K562 (cell line): ENCODE data around the gene PDE3A. TPM values are rescaled to one million over a fixed set of nuclear protein-coding genes. Genes with fewer than 3 reads are reported as not detected.

ENCODE experiments used
- ATAC-seq: fragments of 200-7000 bp; cut with Tn5 transposase; 3 replicates; pipeline ENCODE4 v1.9.1; 2020; ENCODE audit warnings: moderate library complexity
- BruUV-seq: library from RNA; stranded (reverse); fragments of 400-500 nt; replicated peaks from 2 replicates; lab custom pipeline; 2021; lab: Mats Ljungman, UMichigan
- CTCF ChIA-PET: fragments of 300-600 bp; formaldehyde crosslinking; extraction: SDS; loops from one replicate; lab custom pipeline; 2021; ENCODE audit warnings: low intra/inter-chr PET ratio; lab: Yijun Ruan, JAX
- POLR2A ChIA-PET: fragments of 300-600, 350-650 bp; sonication (Branson Sonifier 250); formaldehyde crosslinking; extraction: SDS; loops from one replicate; lab custom pipeline; 2021; ENCODE audit warnings: antibody characterized with exemption, inconsistent platforms; lab: Yijun Ruan, JAX
- DNase-seq, 4 experiments: peaks; one replicate each; pipeline versions ENCODE4 v3.0.0 to v3.0.0-alpha.2; 2011 to 2018; ENCODE audit warnings: low spot score in 3 of 4, mixed read lengths in 3 of 4; ENCODE audit errors: extremely low read depth in 1 of 4
- FAIRE-seq: peaks from 2 replicates; lab custom pipeline; 2011; peaks lifted over from hg19 to GRCh38; lab: Jason Lieb, UNC
- H2AFZ ChIP-seq: 2 replicates; pipeline ENCODE4 v1.6.0; 2011; ENCODE audit warnings: low read depth, low read length, control low read depth, inconsistent platforms
- H3K27ac ChIP-seq: fragments of 200-600 bp; 3 replicates; pipeline ENCODE4 v1.8.0; 2011; ENCODE audit warnings: low read depth, mild to moderate bottlenecking, control low read depth, inconsistent platforms, low read length, moderate library complexity, mixed read lengths; ENCODE audit errors: extremely low read depth
- H3K27me3 ChIP-seq, 2 experiments: fragments of 300-600 bp in 1 of 2; 2 replicates in 1 of 2; 3 replicates in 1 of 2; pipeline versions ENCODE4 v1.6.0 to v1.8.0; 2011; ENCODE audit warnings: inconsistent platforms in 2 of 2, low read length in 2 of 2, mild to moderate bottlenecking in 1 of 2, mixed read lengths in 1 of 2, moderate library complexity in 1 of 2; ENCODE audit not compliant: control insufficient read depth in 2 of 2, insufficient read depth in 2 of 2
- H3K36me3 ChIP-seq: fragments of 300-600 bp; 3 replicates; pipeline ENCODE4 v1.8.0; 2011; ENCODE audit warnings: mild to moderate bottlenecking, low read length, inconsistent platforms; ENCODE audit not compliant: control insufficient read depth, insufficient read depth
- H3K4me1 ChIP-seq, 2 experiments: fragments of 200-600 bp in 1 of 2; replicated peaks in 1 of 2; 2 replicates in 1 of 2; 3 replicates in 1 of 2; pipeline versions ENCODE4 v1.5.1 to v1.8.0; 2011; ENCODE audit warnings: inconsistent platforms in 2 of 2, low read length in 2 of 2, mild to moderate bottlenecking in 1 of 2, mixed read lengths in 1 of 2, moderate library complexity in 1 of 2; ENCODE audit not compliant: control insufficient read depth in 2 of 2, insufficient read depth in 2 of 2
- H3K4me2 ChIP-seq: 2 replicates; pipeline ENCODE4 v1.6.1; 2011; ENCODE audit warnings: low read length, control low read depth, inconsistent platforms, mixed read lengths; ENCODE audit not compliant: insufficient read depth
- H3K4me3 ChIP-seq: fragments of 200-600 bp; sonication (generic), shearing (Covaris generic); 2 replicates; pipeline ENCODE4 v1.5.1; 2016; ENCODE audit warnings: control low read depth, inconsistent platforms
- H3K79me2 ChIP-seq: fragments of 200-600 bp; 3 replicates; pipeline ENCODE4 v1.8.0; 2011; ENCODE audit warnings: low read length, inconsistent platforms; ENCODE audit not compliant: control insufficient read depth, insufficient read depth
- H3K9ac ChIP-seq, 2 experiments: 2 replicates each; pipeline versions ENCODE4 v1.6.0 to v1.6.1; 2011; ENCODE audit warnings: low read depth in 2 of 2, low read length in 2 of 2, control low read depth in 1 of 2, inconsistent platforms in 1 of 2, mild to moderate bottlenecking in 1 of 2, mixed read lengths in 1 of 2; ENCODE audit not compliant: insufficient read depth in 1 of 2
- H3K9me1 ChIP-seq: one replicate; pipeline ENCODE4 v1.6.0; 2011; ENCODE audit warnings: inconsistent platforms, mild to moderate bottlenecking, low read length, moderate library complexity; ENCODE audit not compliant: control insufficient read depth, insufficient read depth
- H3K9me3 ChIP-seq: replicated peaks from 2 replicates; pipeline ENCODE4 v1.5.1; 2011; ENCODE audit warnings: low read depth, low read length, inconsistent platforms; ENCODE audit not compliant: control insufficient read depth, insufficient read depth
- H4K20me1 ChIP-seq: replicated peaks from 2 replicates; pipeline ENCODE4 v1.6.1; 2011; ENCODE audit warnings: low read length, inconsistent platforms, mixed read lengths; ENCODE audit not compliant: control insufficient read depth, insufficient read depth
- CREBBP ChIP-seq: IDR thresholded peaks from one replicate; pipeline ENCODE4 v1.6.1; 2012; ENCODE audit warnings: low read depth, mild to moderate bottlenecking, control low read depth, inconsistent platforms, low read length
- DMBX1 ChIP-seq: fragments of 250-450 bp; sonication (Bioruptor Pico); IDR thresholded peaks from 2 replicates; pipeline ENCODE4 v1.8.0; 2022; ENCODE audit warnings: inconsistent platforms, mild to moderate bottlenecking, moderate library complexity, borderline replicate concordance
- HDAC1 ChIP-seq, 2 experiments: fragments of 450-650 bp; IDR thresholded peaks; 2 replicates each; pipeline ENCODE4 v1.6.1; 2016 to 2017; ENCODE audit warnings: inconsistent platforms in 1 of 2, mild to moderate bottlenecking in 1 of 2, moderate library complexity in 1 of 2
- MYC ChIP-seq, 2 experiments: fragments of 250-450 bp in 1 of 2; sonication (Bioruptor Pico) in 1 of 2; IDR thresholded peaks; 2 replicates each; pipeline versions ENCODE4 v1.5.1 to v1.6.1; 2012 to 2021; ENCODE audit warnings: low read depth in 2 of 2, borderline replicate concordance in 1 of 2, improper control_type of control experiment in 1 of 2, low read length in 1 of 2, mild to moderate bottlenecking in 1 of 2, moderate library complexity in 1 of 2
- RBFOX2 ChIP-seq: fragments of 200-400 bp; formaldehyde crosslinking; IDR thresholded peaks from 2 replicates; pipeline ENCODE4 v1.6.1; 2017; ENCODE audit warnings: low read depth, mild to moderate bottlenecking, low read length, moderate library complexity
- SRF ChIP-seq, 2 experiments: fragments of 250-450, 450-650 bp in 1 of 2; sonication (Bioruptor Pico) in 1 of 2; sonication (generic) in 1 of 2; formaldehyde crosslinking; IDR thresholded peaks; 2 replicates each; pipeline versions ENCODE4 v1.5.0 to v1.5.1; 2020 to 2022; ENCODE audit warnings: mild to moderate bottlenecking in 1 of 2, missing genetic modification reagents in 1 of 2
- ZNF76 ChIP-seq: fragments of 250-450 bp; sonication (Bioruptor Pico); IDR thresholded peaks from 2 replicates; pipeline ENCODE4 v1.4.0; 2020; ENCODE audit warnings: mild to moderate bottlenecking, moderate library complexity, borderline replicate concordance
- WGBS: fragments of 100-300 bp; shearing (Covaris generic); methylation state at CpG from one replicate; pipeline ENCODE4 v1.1.6; 2016; ENCODE audit warnings: low coverage, mixed read lengths; ENCODE audit not compliant: insufficient coverage; ENCODE audit errors: missing lambda C conversion rate; 5-methylcytosine and 5-hydroxymethylcytosine counted together
- in situ Hi-C: fragments of 300-500 bp; cut with MboI; formaldehyde crosslinking; loops from 4 replicates; pipeline ENCODE4 v1.15.0; 2018; ENCODE audit warnings: inconsistent platforms, mixed read lengths
- intact Hi-C: fragments of 100-400 bp; cut with micrococcal nuclease; formaldehyde crosslinking; loops from 2 replicates; pipeline ENCODE4 v1.14.2; 2022
- polyA plus RNA-seq, 8 experiments: library from polyadenylated mRNA; depleted of rRNA in 4 of 8; stranded (reverse) in 5 of 8; unstranded in 3 of 8; fragments of >200 nt; fragmentation: Nextera tagmentation in 2 of 8; fragmentation: Illumina TruSeq in 1 of 8; extraction: Ambion mirVana in 2 of 8; extraction: Trizol in 1 of 8; gene quantifications; 2 replicates each; pipeline versions ENCODE4 v1.2.1 to v1.2.3, GENCODE V29; 2011 to 2014; ENCODE audit warnings: inconsistent platforms in 1 of 8, missing spikeins in 1 of 8
- total RNA-seq, 7 experiments: library from RNA; depleted of rRNA in 6 of 7; stranded (reverse); fragments of >200 nt in 6 of 7; fragmentation: Illumina TruSeq in 2 of 7; extraction: Trizol in 2 of 7; gene quantifications; 2 replicates each; pipeline versions ENCODE4 v1.2.1 to v1.2.3, GENCODE V29; 2011 to 2021; ENCODE audit warnings: low replicate concordance in 1 of 7

Gene PDE3A
- total and polyA plus RNA-seq, 9 of the 15 experiments (the other 6 are each of a cell fraction or from before 2014, with no cell fraction given) = 0.02 TPM; not detected in 8

- Histone ChIP-seq H3K36me3 (no peaks in the 10 kb centered on the region), H4K20me1 (no peaks in the 10 kb centered on the region), H3K79me2 (no peaks in the 10 kb centered on the region), H3K4me2 (no peak overlapping the region), H3K9me1 (no peaks in the 10 kb centered on the region)
- in situ Hi-C loops = no loop called here
- CTCF ChIA-PET = no interaction called here
- DNase-seq (no peak), ATAC-seq (no peak)
- POLR2A ChIA-PET = no interaction called here
- TF ChIP-seq HDAC1 (IDR thresholded peaks at IDR 0.05) = no peak
- no peak for TF ChIP-seq RBFOX2
- no peak for TF ChIP-seq CREBBP
- no peak for TF ChIP-seq MYC (IDR thresholded peaks at IDR 0.05; ENCODE audit: low read depth, low read length)
- no peak for TF ChIP-seq MYC (CRISPR knock-in tag; IDR thresholded peaks at IDR 0.05; ENCODE audit: borderline replicate concordance, low read depth)
- TF ChIP-seq DMBX1 = no peak
- TF ChIP-seq SRF (CRISPR knock-in tag; IDR thresholded peaks at IDR 0.05) = no peak
- TF ChIP-seq ZNF76 (CRISPR knock-in tag) = no peak
- TF ChIP-seq, all 486 proteins: peak for 0
- Histone ChIP-seq H2AFZ (no peak overlapping the region), H3K27me3 (no peaks in the 10 kb centered on the region), H3K27ac (no peak overlapping the region), H3K9ac (no peak overlapping the region), H3K9me3 (no peaks in the 10 kb centered on the region), H3K4me3 (no peak overlapping the region), H3K4me1 (no peaks in the 10 kb centered on the region)
- intact Hi-C loops = no loop called here
- no peak for FAIRE-seq
- no TSS peak for BruUV-seq
- WGBS = 0% methylated on average over 4 of the region's 4 CpGs
Measured at GRCh38 chr12:20681334-20681733, 313.0 kb downstream of the PDE3A start.
